ENCODE results near the gene RGS19. TPM values are rescaled to one million over a fixed set of nuclear protein-coding genes. Genes with fewer than 3 reads are reported as not detected.

Gene RGS19
- total RNA-seq, 2 experiments from 2014 or later, result 9.7 to 14.8 TPM

DNA sequence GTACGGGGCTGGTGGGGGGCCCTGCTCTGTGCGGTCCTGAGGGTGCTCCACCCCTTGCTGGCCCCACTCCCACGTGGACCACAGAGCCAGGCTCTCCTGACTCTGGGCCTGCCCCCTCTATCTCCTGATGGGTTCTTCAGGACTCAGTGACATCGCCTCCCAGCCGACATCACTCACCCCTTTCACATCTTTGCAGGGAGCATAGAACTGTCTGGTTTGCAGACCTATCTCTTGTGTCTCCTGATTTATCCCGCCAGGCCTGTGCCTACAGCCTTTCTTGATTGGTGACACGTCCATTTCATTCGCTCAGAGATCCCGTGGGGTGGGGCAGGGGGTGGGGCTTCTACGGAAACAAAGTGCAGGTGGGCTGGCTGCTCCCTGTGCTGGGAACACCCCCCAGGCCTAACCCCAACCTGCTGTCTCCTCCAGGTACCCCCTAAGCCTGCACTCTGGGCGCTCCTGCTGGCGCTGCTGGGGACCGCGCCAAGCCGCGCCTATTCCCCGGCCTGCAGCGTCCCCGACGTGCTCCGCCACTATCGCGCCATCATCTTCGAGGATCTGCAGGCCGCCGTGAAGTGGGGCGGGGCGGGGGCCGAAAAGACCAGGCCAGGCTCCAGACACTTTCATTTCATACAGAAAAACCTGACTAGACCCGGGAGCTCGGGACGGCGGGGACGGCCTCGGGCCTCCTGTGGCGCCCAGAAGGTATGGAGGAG is 41.7 kb downstream of the RGS19 start:
- TF ChIP-seq CTCF (IDR thresholded peaks at IDR 0.05), result no peak
- Histone ChIP-seq H3K9me3 (ENCODE audit: control insufficient read depth in 1 of 2, insufficient read depth in 1 of 2, low read length in 2 of 2) (no peaks in the 10 kb centered on the region), H3K4me1 (ENCODE audit: insufficient read depth, low read length) (peaks cover 87% of the 10 kb centered on the region), H3K4me3 (ENCODE audit: low read length) (peak overlapping the region; percentile 49), H3K36me3 (ENCODE audit: insufficient read depth, low read length) (peaks cover 11% of the 10 kb centered on the region), H3K27me3 (ENCODE audit: control insufficient read depth in 1 of 2, insufficient read depth in 2 of 2, low read length in 2 of 2) (peaks cover 0 to 4% of the 10 kb centered on the region in 2 experiments), H3K27ac (ENCODE audit: low read depth in 1 of 2, low read length in 2 of 2) (no peak overlapping the region)
- ChIA-PET CTCF (interaction anchor here (0.6 to 2.9 kb wide), 27 partner anchors 10 to 517 kb away, joined by 3 to 40 read pairs (median 7); partner anchors contain the start of genes LKAAEAR1, PPDPF, PRPF6 and RTEL1), POLR2A (interaction anchor here (0.7 to 3.2 kb wide), 11 partner anchors 10 to 499 kb away, joined by 3 to 36 read pairs (median 9); partner anchors contain the start of genes OPRL1, PCMTD2, PRPF6 and RGS19)
- Mint-ChIP-seq H3K4me1 (ENCODE audit: low read depth) (peaks cover 34% of the 10 kb centered on the region), H3K9me3 (no peaks in the 10 kb centered on the region), H3K27ac (peak overlapping the region; percentile 53), H3K36me3 (ENCODE audit: low read depth) (peaks cover 11% of the 10 kb centered on the region), H3K27me3 (no peaks in the 10 kb centered on the region), H3K4me3 (peak overlapping the region; percentile 87)
- intact Hi-C loops (cut with DNase I, micrococcal nuclease), result loop anchor here (2.0 to 10.0 kb wide), 3 partner anchors 43 to 57 kb away; partner anchors contain the start of genes PRPF6 (in 2 of the 2) and OPRL1 (in 1 of the 2)
- DNase-seq (peak in 2 of 14 experiments; percentile 29 to 32), ATAC-seq (ENCODE audit: poor library complexity) (peak; percentile 20)

- H3K4me3 ChIP-seq (ENCODE audit: low read length), result no peak overlapping the region
- Mint-ChIP-seq H3K4me1 (ENCODE audit: low read depth) (peaks cover 34% of the 10 kb centered on the region), H3K27ac (peak overlapping the region; percentile 53), H3K36me3 (ENCODE audit: low read depth) (peaks cover 15% of the 10 kb centered on the region), H3K4me3 (peak overlapping the region; percentile 87), H3K9me3 (no peaks in the 10 kb centered on the region), H3K27me3 (no peaks in the 10 kb centered on the region)
- ChIA-PET POLR2A (interaction anchor here (1.1 to 2.7 kb wide), 2 partner anchors 10 to 57 kb away, joined by 3 to 36 read pairs; partner anchors contain the start of genes PRPF6 and SAMD10), CTCF (interaction anchor here (0.8 to 2.9 kb wide), 3 partner anchors 21 to 36 kb away, joined by 4 to 19 read pairs (median 10); no protein-coding TSS in a partner anchor)
- peaks cover 83% of the 10 kb centered on the region for H3K4me1 ChIP-seq (ENCODE audit: insufficient read depth, low read length)
- no peaks in the 10 kb centered on the region for H3K9me3 ChIP-seq (ENCODE audit: control insufficient read depth in 1 of 2, insufficient read depth in 1 of 2, low read length in 2 of 2)
- intact Hi-C loops (cut with DNase I, micrococcal nuclease), result loop anchor here in 1 of 2 experiments (10.0 kb wide), 1 partner anchor 52 kb away; the partner anchor contains the start of gene PRPF6
- peaks cover 0 to 4% of the 10 kb centered on the region in 2 experiments for H3K27me3 ChIP-seq (ENCODE audit: control insufficient read depth in 1 of 2, insufficient read depth in 2 of 2, low read length in 2 of 2)
- DNase-seq, result no peak
- no peak overlapping the region for H3K27ac ChIP-seq (ENCODE audit: low read depth in 1 of 2, low read length in 2 of 2)
- no peak for TF ChIP-seq CTCF (IDR thresholded peaks at IDR 0.05)
- peaks cover 16% of the 10 kb centered on the region for H3K36me3 ChIP-seq (ENCODE audit: insufficient read depth, low read length)
- no peak for ATAC-seq (ENCODE audit: poor library complexity)
These were observed 42.2 kb downstream of the RGS19 start for GRCh38 chr20:64037199-64037497.

GRCh38 chr20:64036346-64037198 is 42.7 kb downstream of the RGS19 start:
- Mint-ChIP-seq H3K27me3 (no peaks in the 10 kb centered on the region), H3K36me3 (ENCODE audit: low read depth) (peaks cover 20% of the 10 kb centered on the region), H3K9me3 (no peaks in the 10 kb centered on the region), H3K4me3 (no peak overlapping the region), H3K27ac (no peak overlapping the region), H3K4me1 (ENCODE audit: low read depth) (peaks cover 34% of the 10 kb centered on the region)
- no peak overlapping the region for H3K4me3 ChIP-seq (ENCODE audit: low read length)
- intact Hi-C loops (cut with DNase I, micrococcal nuclease), result loop anchor here in 1 of 2 experiments (10.0 kb wide), 1 partner anchor 52 kb away; the partner anchor contains the start of gene PRPF6
- no peaks in the 10 kb centered on the region for H3K9me3 ChIP-seq (ENCODE audit: control insufficient read depth in 1 of 2, insufficient read depth in 1 of 2, low read length in 2 of 2)
- peaks cover 0 to 4% of the 10 kb centered on the region in 2 experiments for H3K27me3 ChIP-seq (ENCODE audit: control insufficient read depth in 1 of 2, insufficient read depth in 2 of 2, low read length in 2 of 2)
- CTCF ChIA-PET, result interaction anchor here (0.8 to 2.9 kb wide), 2 partner anchors 22 to 35 kb away, joined by 4 to 19 read pairs; no protein-coding TSS in a partner anchor
- DNase-seq (no peak), ATAC-seq (ENCODE audit: poor library complexity) (no peak)
- peaks cover 77% of the 10 kb centered on the region for H3K4me1 ChIP-seq (ENCODE audit: insufficient read depth, low read length)
- peaks cover 22% of the 10 kb centered on the region for H3K36me3 ChIP-seq (ENCODE audit: insufficient read depth, low read length)
- POLR2A ChIA-PET, result interaction anchor here (1.1 kb wide), 1 partner anchor 9 kb away, joined by 3 read pairs; no protein-coding TSS in a partner anchor
- no peak overlapping the region for H3K27ac ChIP-seq (ENCODE audit: low read depth in 1 of 2, low read length in 2 of 2)
- TF ChIP-seq CTCF (IDR thresholded peaks at IDR 0.05), result no peak
